Lower lobe of right lung (tissue), 2 donors: ENCODE measurements around the gene WDR59. TPM values are rescaled to one million over a fixed set of nuclear protein-coding genes. Genes with fewer than 3 reads are reported as not detected.

Experiments used
- ATAC-seq, 2 donors: fragments of 200-7000 bp; cut with Tn5 transposase; one replicate each; pipeline ENCODE4 v1.9.1; 2020 to 2022; ENCODE audit warnings: mild to moderate bottlenecking in 2 of 2, moderate library complexity in 2 of 2
- DNase-seq: peaks from one replicate; pipeline ENCODE4 v3.0.0-alpha.2; 2020
- H3K27ac ChIP-seq: fragments of 200-600 bp; one replicate; pipeline ENCODE4 v1.8.0; 2022
- H3K27me3 ChIP-seq: fragments of 200-600 bp; one replicate; pipeline ENCODE4 v1.8.0; 2022; ENCODE audit warnings: low read depth
- H3K36me3 ChIP-seq: fragments of 200-600 bp; one replicate; pipeline ENCODE4 v1.8.0; 2022; ENCODE audit warnings: mild to moderate bottlenecking
- H3K4me1 ChIP-seq: fragments of 200-600 bp; one replicate; pipeline ENCODE4 v1.8.0; 2022
- H3K4me3 ChIP-seq: fragments of 200-600 bp; one replicate; pipeline ENCODE4 v1.8.0; 2022; ENCODE audit warnings: mild to moderate bottlenecking
- H3K9me3 ChIP-seq: fragments of 200-600 bp; one replicate; pipeline ENCODE4 v1.8.0; 2022
- intact Hi-C: fragments of 100-400 bp; cut with DNase I; formaldehyde crosslinking; loops from one replicate; pipeline ENCODE4 v1.11.0; 2022
- total RNA-seq: library from RNA; stranded (reverse); fragmentation: NEBNext Ultra II Directional; extraction: Animal tissue kit (Norgen Biotek cat#: 25700); gene quantifications from one replicate; pipeline ENCODE4 v1.2.1, GENCODE V29; 2021
- TF ChIP-seq, protein P1 (sequence below): fragments of 200-600 bp; IDR thresholded peaks from one replicate; pipeline ENCODE4 v1.8.0; 2022; ENCODE audit warnings: antibody characterized with exemption, mild to moderate bottlenecking
- donor health status: DM: no; HTN: yes; CAD: no; lungs with severe emphysema.

Gene WDR59
- total RNA-seq, 1 donor from 2014 or later, result 49.5 TPM

DNA sequence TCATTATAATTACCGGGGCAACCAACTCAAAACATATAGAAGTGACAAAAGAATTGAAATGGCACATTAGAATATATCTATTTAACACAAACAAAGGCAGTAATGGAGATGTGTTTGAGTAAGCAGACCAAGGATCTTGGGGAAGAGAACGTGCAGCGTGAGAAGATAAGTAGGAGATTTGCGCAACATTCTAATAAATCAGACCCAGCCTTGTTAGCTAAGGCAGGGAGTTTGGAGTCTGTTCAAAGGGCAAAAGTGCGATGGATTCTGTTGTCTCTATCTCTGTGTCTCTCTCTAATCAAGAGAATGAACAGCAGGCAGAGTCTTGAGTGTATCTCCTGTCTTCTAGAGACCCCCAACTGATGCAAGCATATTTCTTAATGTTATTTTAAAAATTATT lies 155.3 kb downstream of the WDR59 start:
- peaks cover 11% of the 10 kb centered on the region for H3K9me3 ChIP-seq
- H3K27ac ChIP-seq, result no peak overlapping the region
- no peak for DNase-seq
- H3K36me3 ChIP-seq, result no peaks in the 10 kb centered on the region
- no peak overlapping the region for H3K4me3 ChIP-seq
- no peak for ATAC-seq
- peaks cover 3% of the 10 kb centered on the region for H3K27me3 ChIP-seq
- intact Hi-C loops, result no loop called here
- TF ChIP-seq, protein P1, sequence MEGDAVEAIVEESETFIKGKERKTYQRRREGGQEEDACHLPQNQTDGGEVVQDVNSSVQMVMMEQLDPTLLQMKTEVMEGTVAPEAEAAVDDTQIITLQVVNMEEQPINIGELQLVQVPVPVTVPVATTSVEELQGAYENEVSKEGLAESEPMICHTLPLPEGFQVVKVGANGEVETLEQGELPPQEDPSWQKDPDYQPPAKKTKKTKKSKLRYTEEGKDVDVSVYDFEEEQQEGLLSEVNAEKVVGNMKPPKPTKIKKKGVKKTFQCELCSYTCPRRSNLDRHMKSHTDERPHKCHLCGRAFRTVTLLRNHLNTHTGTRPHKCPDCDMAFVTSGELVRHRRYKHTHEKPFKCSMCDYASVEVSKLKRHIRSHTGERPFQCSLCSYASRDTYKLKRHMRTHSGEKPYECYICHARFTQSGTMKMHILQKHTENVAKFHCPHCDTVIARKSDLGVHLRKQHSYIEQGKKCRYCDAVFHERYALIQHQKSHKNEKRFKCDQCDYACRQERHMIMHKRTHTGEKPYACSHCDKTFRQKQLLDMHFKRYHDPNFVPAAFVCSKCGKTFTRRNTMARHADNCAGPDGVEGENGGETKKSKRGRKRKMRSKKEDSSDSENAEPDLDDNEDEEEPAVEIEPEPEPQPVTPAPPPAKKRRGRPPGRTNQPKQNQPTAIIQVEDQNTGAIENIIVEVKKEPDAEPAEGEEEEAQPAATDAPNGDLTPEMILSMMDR, result no peak
- no peaks in the 10 kb centered on the region for H3K4me1 ChIP-seq

DNA sequence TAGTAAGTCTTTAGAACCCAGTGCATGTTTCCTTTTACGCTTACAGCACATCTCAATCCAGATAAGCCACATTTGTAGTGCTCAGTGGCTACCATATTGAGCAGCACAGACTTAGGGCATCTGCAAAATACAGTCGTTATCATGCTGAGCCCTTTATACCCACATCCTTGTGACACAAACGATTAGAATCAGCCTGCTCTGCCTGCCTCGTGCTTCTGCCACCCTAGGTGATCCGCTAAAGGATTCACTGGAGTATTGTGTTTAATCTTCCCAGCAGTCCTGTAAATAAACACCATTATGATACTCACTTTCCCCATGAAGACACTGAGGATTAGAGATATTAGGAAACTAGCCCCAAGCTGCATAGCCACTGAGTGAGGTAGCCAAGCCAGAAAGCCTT lies 159.0 kb downstream of the WDR59 start:
- H3K4me3 ChIP-seq, result no peak overlapping the region
- H3K9me3 ChIP-seq, result peaks cover 11% of the 10 kb centered on the region
- H3K27ac ChIP-seq, result no peak overlapping the region
- TF ChIP-seq, protein P1, result no peak
- H3K36me3 ChIP-seq, result no peaks in the 10 kb centered on the region
- DNase-seq (no peak), ATAC-seq (no peak)
- intact Hi-C loops, result no loop called here
- H3K4me1 ChIP-seq, result no peaks in the 10 kb centered on the region
- peaks cover 3% of the 10 kb centered on the region for H3K27me3 ChIP-seq

DNA sequence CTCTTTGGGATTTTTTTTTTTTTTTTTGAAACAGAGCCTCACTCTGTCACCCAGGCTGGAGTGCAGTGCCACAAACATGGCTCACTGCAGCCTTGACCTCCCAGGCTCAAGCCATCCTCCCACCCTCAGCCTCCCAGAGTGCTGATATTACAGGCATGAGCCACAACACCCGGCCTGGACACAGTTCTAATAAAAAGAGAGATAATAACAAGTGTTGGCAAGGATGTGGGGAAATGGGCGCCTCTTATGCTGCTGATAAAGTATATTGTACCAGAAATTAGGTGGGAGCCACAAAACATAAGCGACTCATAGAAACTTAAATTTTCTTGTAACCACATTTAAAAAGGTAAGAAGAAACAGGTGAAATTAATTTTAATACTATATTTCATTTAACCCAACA lies 159.9 kb downstream of the WDR59 start:
- ATAC-seq (no peak), DNase-seq (no peak)
- TF ChIP-seq, protein P1, result no peak
- Histone ChIP-seq H3K27ac (no peak overlapping the region), H3K27me3 (peaks cover 3% of the 10 kb centered on the region), H3K36me3 (no peaks in the 10 kb centered on the region), H3K4me1 (no peaks in the 10 kb centered on the region), H3K9me3 (peaks cover 11% of the 10 kb centered on the region), H3K4me3 (no peak overlapping the region)
- intact Hi-C loops, result no loop called here

Other genes with a start within 250 kb of the WDR59 start
- gene FA2H, start 210.3 kb downstream of the WDR59 start, total RNA-seq, result 2.5 TPM
- 23.5 TPM for gene ZNRF1, start 13.9 kb upstream of the WDR59 start, total RNA-seq
- 13.2 TPM for gene LDHD, start 131.7 kb upstream of the WDR59 start, total RNA-seq
- 10.4 TPM for gene ZFP1, start 163.4 kb upstream of the WDR59 start, total RNA-seq
- 0.44 TPM for gene CTRB2, start 222.0 kb upstream of the WDR59 start, total RNA-seq
- not detected for gene CTRB1, start 233.9 kb upstream of the WDR59 start, total RNA-seq